BJ (cell line): ENCODE data around the gene ATP5PB. TPM values are rescaled to one million over a fixed set of nuclear protein-coding genes. Genes with fewer than 3 reads are reported as not detected.
A peak's percentile ranks its signal among the peaks of the same experiment; 100 is the strongest.

Experiments
- CTCF ChIA-PET: fragments of 350-600 bp; formaldehyde crosslinking; extraction: SDS; loops from one replicate; lab custom pipeline; 2021; ENCODE audit warnings: antibody characterized with exemption, inconsistent platforms; lab: Yijun Ruan, JAX
- POLR2A ChIA-PET: fragments of 300-600 bp; sonication (Branson Sonifier 250); formaldehyde crosslinking; extraction: SDS; loops from one replicate; lab custom pipeline; 2021; ENCODE audit warnings: antibody characterized with exemption; lab: Charles Lee
- DNase-seq: peaks from one replicate; pipeline ENCODE4 v3.0.0-alpha.2; 2011; ENCODE audit warnings: low read depth
- H3K27me3 ChIP-seq: 2 replicates; pipeline ENCODE4 v1.6.0; 2011; ENCODE audit warnings: low read length; ENCODE audit not compliant: control insufficient read depth, insufficient read depth
- H3K36me3 ChIP-seq: 2 replicates; pipeline ENCODE4 v1.5.1; 2011; ENCODE audit warnings: low read length; ENCODE audit not compliant: control insufficient read depth, insufficient read depth
- H3K4me3 ChIP-seq: 2 replicates; pipeline ENCODE4 v1.5.1; 2011; ENCODE audit warnings: low read depth, mild to moderate bottlenecking, control low read depth, low read length
- polyA plus RNA-seq: library from polyadenylated mRNA; depleted of rRNA; stranded (reverse); fragments of >200 nt; gene quantifications from 2 replicates; pipeline ENCODE4 v1.2.3, GENCODE V29; 2011
- TF ChIP-seq, protein P1 (sequence below): IDR thresholded peaks from 2 replicates; pipeline ENCODE4 v1.5.1; 2011; ENCODE audit warnings: low read depth, mild to moderate bottlenecking, control low read depth, inconsistent platforms, low read length, moderate library complexity; ENCODE audit not compliant: insufficient read depth

The ATP5PB gene
- polyA plus RNA-seq, 1 experiment: 224 TPM

DNA sequence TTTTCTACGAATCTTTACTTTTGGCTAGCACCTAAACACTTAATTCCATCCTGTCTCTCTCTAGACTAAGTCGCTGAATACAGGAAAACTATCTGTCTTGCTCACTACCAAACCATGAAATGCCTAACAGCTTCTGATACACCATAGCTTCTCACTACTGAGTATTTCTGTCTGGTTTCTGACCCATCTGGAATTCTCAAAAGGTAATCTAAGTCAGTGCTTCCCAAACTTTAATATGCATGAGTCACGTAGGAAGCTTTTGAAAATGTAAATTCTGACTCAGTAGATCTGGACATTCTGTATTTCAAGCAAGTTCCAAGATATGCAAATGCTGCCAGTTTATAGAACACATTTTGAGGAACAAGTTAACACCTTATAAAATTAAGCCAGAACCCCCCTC lies 12.5 kb upstream of the ATP5PB start:
- DNase-seq: peak; percentile 21
- TF ChIP-seq, protein P1, sequence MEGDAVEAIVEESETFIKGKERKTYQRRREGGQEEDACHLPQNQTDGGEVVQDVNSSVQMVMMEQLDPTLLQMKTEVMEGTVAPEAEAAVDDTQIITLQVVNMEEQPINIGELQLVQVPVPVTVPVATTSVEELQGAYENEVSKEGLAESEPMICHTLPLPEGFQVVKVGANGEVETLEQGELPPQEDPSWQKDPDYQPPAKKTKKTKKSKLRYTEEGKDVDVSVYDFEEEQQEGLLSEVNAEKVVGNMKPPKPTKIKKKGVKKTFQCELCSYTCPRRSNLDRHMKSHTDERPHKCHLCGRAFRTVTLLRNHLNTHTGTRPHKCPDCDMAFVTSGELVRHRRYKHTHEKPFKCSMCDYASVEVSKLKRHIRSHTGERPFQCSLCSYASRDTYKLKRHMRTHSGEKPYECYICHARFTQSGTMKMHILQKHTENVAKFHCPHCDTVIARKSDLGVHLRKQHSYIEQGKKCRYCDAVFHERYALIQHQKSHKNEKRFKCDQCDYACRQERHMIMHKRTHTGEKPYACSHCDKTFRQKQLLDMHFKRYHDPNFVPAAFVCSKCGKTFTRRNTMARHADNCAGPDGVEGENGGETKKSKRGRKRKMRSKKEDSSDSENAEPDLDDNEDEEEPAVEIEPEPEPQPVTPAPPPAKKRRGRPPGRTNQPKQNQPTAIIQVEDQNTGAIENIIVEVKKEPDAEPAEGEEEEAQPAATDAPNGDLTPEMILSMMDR: no peak
- Histone ChIP-seq H3K27me3 (no peaks in the 10 kb centered on the region), H3K36me3 (peaks cover 7% of the 10 kb centered on the region), H3K4me3 (no peak overlapping the region)
- ChIA-PET CTCF (interaction anchor here (3.2 kb wide), 1 partner anchor 15 kb away, joined by 11 read pairs; no protein-coding TSS in a partner anchor), POLR2A (interaction anchor here (0.6 kb wide), 1 partner anchor 10 kb away, joined by 3 read pairs; no protein-coding TSS in a partner anchor)

- no peaks in the 10 kb centered on the region for H3K27me3 ChIP-seq
- TF ChIP-seq, protein P1: no peak
- CTCF ChIA-PET: interaction anchor here (1.2 to 3.2 kb wide), 3 partner anchors 12 to 328 kb away, joined by 3 to 11 read pairs (median 3); no protein-coding TSS in a partner anchor
- H3K4me3 ChIP-seq: no peak overlapping the region
- no peak for DNase-seq
- H3K36me3 ChIP-seq: peaks cover 13% of the 10 kb centered on the region
- POLR2A ChIA-PET: interaction anchor here (0.6 kb wide), 1 partner anchor 1593 kb away, joined by 11 read pairs; no protein-coding TSS in a partner anchor
These were observed 9.6 kb upstream of the ATP5PB start for GRCh38 chr1:111439461-111440351.

DNA sequence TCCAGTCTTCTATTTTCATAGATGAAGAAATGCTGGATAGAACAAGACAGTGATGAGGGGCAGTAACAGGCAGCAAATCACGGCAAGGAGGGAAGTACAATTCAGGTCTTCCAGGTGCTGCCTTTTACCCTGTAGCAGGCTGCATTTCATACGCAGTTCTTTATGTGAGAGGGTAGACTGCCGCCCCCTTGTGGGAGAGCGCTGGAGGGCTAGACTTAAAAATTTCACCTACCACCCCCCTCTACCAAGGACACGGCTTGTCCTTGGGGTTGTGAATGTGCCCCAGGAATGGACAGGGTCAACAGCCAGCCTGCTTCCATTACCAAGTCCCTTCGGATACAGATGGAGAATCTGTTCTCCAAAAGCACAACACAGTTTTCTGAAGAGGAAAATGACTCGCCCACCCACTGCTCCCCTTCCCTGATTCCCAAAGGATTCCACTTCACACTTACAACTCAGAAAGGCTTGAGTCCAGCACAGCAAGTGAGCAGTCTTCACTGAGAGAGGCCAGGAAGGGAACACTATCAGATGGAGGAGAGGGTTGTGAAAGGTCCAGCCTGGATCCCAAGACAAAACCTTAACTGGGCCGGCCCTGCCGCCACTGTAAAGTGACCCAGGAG lies 7.6 kb upstream of the ATP5PB start:
- CTCF ChIA-PET: interaction anchor here (0.5 to 0.8 kb wide), 2 partner anchors 27 to 42 kb away, joined by 3 read pairs; no protein-coding TSS in a partner anchor
- DNase-seq: no peak
- TF ChIP-seq, protein P1: peak; percentile 57
- Histone ChIP-seq H3K36me3 (peaks cover 13% of the 10 kb centered on the region), H3K27me3 (no peaks in the 10 kb centered on the region), H3K4me3 (no peak overlapping the region)
- POLR2A ChIA-PET: no interaction called here

GRCh38 chr1:111442457-111442856 lies 6.8 kb upstream of the ATP5PB start:
- Histone ChIP-seq H3K27me3 (no peaks in the 10 kb centered on the region), H3K36me3 (peaks cover 13% of the 10 kb centered on the region), H3K4me3 (no peak overlapping the region)
- POLR2A ChIA-PET: no interaction called here
- CTCF ChIA-PET: interaction anchor here (0.8 kb wide), 1 partner anchor 43 kb away, joined by 3 read pairs; no protein-coding TSS in a partner anchor
- DNase-seq: no peak
- TF ChIP-seq, protein P1: no peak

DNA sequence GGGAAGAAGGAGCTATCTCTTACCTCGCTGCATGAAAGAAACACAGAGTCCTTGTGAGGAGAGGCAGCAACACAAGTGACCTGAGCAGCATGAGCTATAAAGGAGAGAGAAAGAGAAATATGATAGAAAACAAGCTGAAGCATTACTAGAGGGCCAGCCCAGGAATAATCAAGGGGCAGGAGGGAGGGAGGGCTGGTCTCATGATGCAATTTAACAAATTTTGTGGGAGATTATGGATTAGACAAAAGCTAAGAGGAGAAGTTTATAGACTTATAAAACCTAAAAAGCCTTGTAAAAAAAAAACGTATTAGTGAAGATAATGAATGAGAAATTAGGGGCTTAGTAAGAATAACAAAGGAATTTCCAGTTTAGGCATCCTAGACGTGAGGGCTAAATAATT lies 5.2 kb upstream of the ATP5PB start:
- POLR2A ChIA-PET: no interaction called here
- no peak for DNase-seq
- CTCF ChIA-PET: no interaction called here
- no peak overlapping the region for H3K4me3 ChIP-seq
- H3K36me3 ChIP-seq: peaks cover 13% of the 10 kb centered on the region
- no peaks in the 10 kb centered on the region for H3K27me3 ChIP-seq
- TF ChIP-seq, protein P1: no peak
